CD4-positive, alpha-beta T cell (primary cell): Measurements from ENCODE around the gene CETN1. TPM values are rescaled to one million over a fixed set of nuclear protein-coding genes. Genes with fewer than 3 reads are reported as not detected.

ENCODE experiments used
- ATAC-seq: fragments of 200-7000 bp; cut with Tn5 transposase; one replicate; pipeline ENCODE4 v1.10.0; 2022; ENCODE audit warnings: mild to moderate bottlenecking; ENCODE audit not compliant: poor library complexity
- CTCF ChIA-PET: fragments of 350-600 bp; sonication (Branson Sonifier 250); formaldehyde crosslinking; loops from one replicate; lab custom pipeline; 2021; ENCODE audit warnings: antibody characterized with exemption, inconsistent platforms; lab: Charles Lee
- POLR2A ChIA-PET: fragments of 350-600 bp; sonication (Branson Sonifier 250); formaldehyde crosslinking; loops from one replicate; lab custom pipeline; 2021; ENCODE audit warnings: antibody characterized with exemption, inconsistent platforms; lab: Charles Lee
- DNase-seq, 14 experiments: peaks; one replicate each; pipeline ENCODE4 v3.0.0-alpha.2; 2013 to 2020; ENCODE audit warnings: mixed read lengths in 2 of 14
- H3K27ac ChIP-seq, 2 donors: one replicate each; pipeline versions ENCODE4 v1.5.1 to v1.7.0; 2013; ENCODE audit warnings: low read length in 2 of 2, low read depth in 1 of 2, mild to moderate bottlenecking in 1 of 2
- H3K27me3 ChIP-seq, 2 experiments: 1 replicate in 1 of 2; 2 replicates in 1 of 2; pipeline versions ENCODE4 v1.6.1 to v1.7.0; 2013; ENCODE audit warnings: low read length in 2 of 2, control low read depth in 1 of 2, mild to moderate bottlenecking in 1 of 2, moderate library complexity in 1 of 2; ENCODE audit not compliant: insufficient read depth in 2 of 2, control insufficient read depth in 1 of 2
- H3K36me3 ChIP-seq: one replicate; pipeline ENCODE4 v1.6.1; 2013; ENCODE audit warnings: low read length, control low read depth; ENCODE audit not compliant: insufficient read depth
- H3K4me1 ChIP-seq: one replicate; pipeline ENCODE4 v1.6.1; 2013; ENCODE audit warnings: low read length, control low read depth; ENCODE audit not compliant: insufficient read depth
- H3K4me3 ChIP-seq: one replicate; pipeline ENCODE4 v1.5.1; 2013; ENCODE audit warnings: mild to moderate bottlenecking, low read length, moderate library complexity
- H3K9me3 ChIP-seq, 2 experiments: 1 replicate in 1 of 2; 2 replicates in 1 of 2; pipeline versions ENCODE4 v1.6.1 to v1.7.0; 2013; ENCODE audit warnings: low read length in 2 of 2, mild to moderate bottlenecking in 2 of 2, control low read depth in 1 of 2, moderate library complexity in 1 of 2; ENCODE audit not compliant: control insufficient read depth in 1 of 2, insufficient read depth in 1 of 2
- H3K27ac Mint-ChIP-seq: one replicate; pipeline ENCODE4 v1.8.0; 2020; ENCODE audit warnings: mixed read lengths
- H3K27me3 Mint-ChIP-seq: one replicate; pipeline ENCODE4 v1.8.0; 2021; ENCODE audit warnings: mixed read lengths
- H3K36me3 Mint-ChIP-seq: one replicate; pipeline ENCODE4 v1.8.0; 2021; ENCODE audit warnings: low read depth, mixed read lengths
- H3K4me1 Mint-ChIP-seq: one replicate; pipeline ENCODE4 v1.8.0; 2021; ENCODE audit warnings: low read depth, mixed read lengths
- H3K4me3 Mint-ChIP-seq: one replicate; pipeline ENCODE4 v1.8.0; 2020; ENCODE audit warnings: mild to moderate bottlenecking, mixed read lengths
- H3K9me3 Mint-ChIP-seq: one replicate; pipeline ENCODE4 v1.8.0; 2020; ENCODE audit warnings: mixed read lengths
- intact Hi-C, 2 experiments: fragments of 100-400 bp; cut with DNase I in 1 of 2; cut with micrococcal nuclease in 1 of 2; formaldehyde crosslinking; loops; one replicate each; pipeline versions ENCODE4 v1.15.1 to v1.9.0; 2023 to 2025; cut with DNase I, micrococcal nuclease
- total RNA-seq, 174 experiments: library from RNA in 2 of 174; stranded (reverse) in 2 of 174; gene quantifications; one replicate each; pipeline ENCODE4 v1.2.3 and lab custom pipeline; 2021 to 2026
- TF ChIP-seq, protein P1 (sequence below): fragments of 200-600 bp; IDR thresholded peaks from one replicate; pipeline ENCODE4 v1.8.0; 2022; ENCODE audit warnings: antibody characterized with exemption, mild to moderate bottlenecking

CETN1 gene
- total RNA-seq, 2 experiments from 2014 or later: not detected

DNA sequence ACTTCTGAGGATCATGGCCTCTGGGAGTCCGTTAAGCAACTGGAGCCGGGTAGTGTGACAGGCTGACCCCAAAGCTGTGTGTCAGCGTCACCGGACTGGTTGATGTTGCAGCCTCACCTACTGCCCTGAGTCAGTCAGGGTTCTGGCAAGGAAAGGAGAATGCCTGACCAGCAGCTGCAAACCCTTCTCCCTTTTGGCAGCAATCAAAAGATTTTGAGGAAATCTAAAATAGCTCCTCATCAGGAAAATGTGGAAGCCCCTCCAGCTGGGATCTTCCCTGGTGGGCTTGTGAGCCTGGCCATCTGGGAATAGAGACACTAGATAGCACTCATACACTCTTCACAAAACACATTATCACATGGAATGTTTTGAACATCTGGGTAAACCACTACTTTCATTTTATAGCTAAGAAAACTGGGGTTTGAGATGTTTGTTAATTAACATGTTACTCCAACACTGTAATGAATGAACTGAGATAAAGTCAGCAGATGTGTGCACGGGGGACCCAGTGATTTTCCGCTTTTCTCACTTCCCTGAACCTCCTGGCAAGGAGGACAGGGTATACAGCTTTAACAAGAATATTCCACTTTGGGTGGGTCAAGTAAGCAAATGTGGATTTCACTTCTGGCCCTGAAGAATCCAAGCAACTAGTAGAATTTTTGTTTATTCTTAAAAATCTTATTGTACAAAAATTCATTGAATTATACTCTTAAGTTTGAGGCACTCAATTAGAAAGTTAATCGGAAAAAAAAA lies 41.3 kb downstream of the CETN1 start:
- Histone ChIP-seq H3K36me3 (no peaks in the 10 kb centered on the region), H3K27me3 (peaks cover 0 to 5% of the 10 kb centered on the region in 2 experiments), H3K4me1 (no peaks in the 10 kb centered on the region), H3K4me3 (no peak overlapping the region), H3K9me3 (no peaks in the 10 kb centered on the region), H3K27ac (no peak overlapping the region)
- Mint-ChIP-seq H3K27me3 (peaks cover 9% of the 10 kb centered on the region), H3K27ac (no peak overlapping the region), H3K9me3 (no peaks in the 10 kb centered on the region), H3K36me3 (no peaks in the 10 kb centered on the region), H3K4me1 (no peaks in the 10 kb centered on the region), H3K4me3 (no peak overlapping the region)
- intact Hi-C loops: loop anchor here (2.0 to 5.0 kb wide), 3 partner anchors 91 to 217 kb away; partner anchors contain the start of gene ENOSF1 (in 1 of the 2)
- TF ChIP-seq, protein P1, sequence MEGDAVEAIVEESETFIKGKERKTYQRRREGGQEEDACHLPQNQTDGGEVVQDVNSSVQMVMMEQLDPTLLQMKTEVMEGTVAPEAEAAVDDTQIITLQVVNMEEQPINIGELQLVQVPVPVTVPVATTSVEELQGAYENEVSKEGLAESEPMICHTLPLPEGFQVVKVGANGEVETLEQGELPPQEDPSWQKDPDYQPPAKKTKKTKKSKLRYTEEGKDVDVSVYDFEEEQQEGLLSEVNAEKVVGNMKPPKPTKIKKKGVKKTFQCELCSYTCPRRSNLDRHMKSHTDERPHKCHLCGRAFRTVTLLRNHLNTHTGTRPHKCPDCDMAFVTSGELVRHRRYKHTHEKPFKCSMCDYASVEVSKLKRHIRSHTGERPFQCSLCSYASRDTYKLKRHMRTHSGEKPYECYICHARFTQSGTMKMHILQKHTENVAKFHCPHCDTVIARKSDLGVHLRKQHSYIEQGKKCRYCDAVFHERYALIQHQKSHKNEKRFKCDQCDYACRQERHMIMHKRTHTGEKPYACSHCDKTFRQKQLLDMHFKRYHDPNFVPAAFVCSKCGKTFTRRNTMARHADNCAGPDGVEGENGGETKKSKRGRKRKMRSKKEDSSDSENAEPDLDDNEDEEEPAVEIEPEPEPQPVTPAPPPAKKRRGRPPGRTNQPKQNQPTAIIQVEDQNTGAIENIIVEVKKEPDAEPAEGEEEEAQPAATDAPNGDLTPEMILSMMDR: no peak
- ATAC-seq (no peak), DNase-seq (no peak)
- ChIA-PET POLR2A (no interaction called here), CTCF (interaction anchor here (1.4 kb wide), 1 partner anchor 209 kb away, joined by 3 read pairs; no protein-coding TSS in a partner anchor)

- Mint-ChIP-seq H3K27me3 (peaks cover 12% of the 10 kb centered on the region), H3K4me3 (no peak overlapping the region), H3K9me3 (no peaks in the 10 kb centered on the region), H3K4me1 (no peaks in the 10 kb centered on the region), H3K36me3 (no peaks in the 10 kb centered on the region), H3K27ac (no peak overlapping the region)
- Histone ChIP-seq H3K4me1 (no peaks in the 10 kb centered on the region), H3K27me3 (peaks cover 0 to 5% of the 10 kb centered on the region in 2 experiments), H3K36me3 (no peaks in the 10 kb centered on the region), H3K9me3 (no peaks in the 10 kb centered on the region), H3K4me3 (no peak overlapping the region), H3K27ac (no peak overlapping the region)
- CTCF ChIA-PET: no interaction called here
- POLR2A ChIA-PET: no interaction called here
- DNase-seq (no peak), ATAC-seq (no peak)
- TF ChIP-seq, protein P1: no peak
- intact Hi-C loops: loop anchor here (2.0 to 5.0 kb wide), 3 partner anchors 90 to 217 kb away; partner anchors contain the start of gene ENOSF1 (in 1 of the 2)
Measured at GRCh38 chr18:622289-622688, 42.1 kb downstream of the CETN1 start.

DNA sequence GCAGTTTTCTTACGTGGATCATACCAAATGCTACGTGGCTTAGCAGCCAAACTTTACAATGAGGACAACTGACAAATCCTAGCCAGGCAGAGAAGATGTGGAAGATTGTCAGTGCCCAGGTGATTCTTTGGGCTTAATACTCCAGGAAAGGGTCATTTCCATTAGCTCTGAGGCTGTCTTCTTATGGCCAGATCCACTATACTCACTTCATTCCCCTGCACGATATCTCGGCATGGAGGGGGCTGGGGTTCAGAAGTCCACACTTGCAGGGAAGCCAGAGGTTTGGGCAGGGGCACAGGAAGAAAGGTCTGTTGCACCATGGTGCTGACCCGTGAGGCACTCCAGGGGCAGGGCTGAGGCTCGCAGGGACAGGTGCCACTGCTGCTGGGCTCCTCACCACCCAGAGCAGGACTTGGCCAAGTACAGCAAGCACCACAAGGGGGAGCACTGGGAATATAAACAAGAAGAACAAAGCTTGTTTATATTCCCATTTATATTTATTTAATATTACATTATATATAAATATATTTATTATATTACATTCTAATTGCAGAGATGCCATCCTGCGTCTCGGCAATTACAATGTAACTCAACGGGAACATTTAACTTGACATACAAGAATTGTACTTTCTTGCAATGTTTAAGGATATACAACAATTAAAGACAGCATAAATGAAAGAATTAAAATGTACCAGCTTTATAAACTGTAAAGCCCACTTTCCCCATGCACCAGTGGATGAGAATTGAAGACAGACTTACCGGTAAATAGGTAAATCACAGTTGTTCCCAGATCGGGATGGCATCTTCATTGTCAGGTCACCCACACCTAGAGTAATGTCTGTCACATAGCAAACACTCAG lies 43.8 kb downstream of the CETN1 start:
- Mint-ChIP-seq H3K4me1 (no peaks in the 10 kb centered on the region), H3K4me3 (no peak overlapping the region), H3K27ac (no peak overlapping the region), H3K27me3 (peaks cover 14% of the 10 kb centered on the region), H3K9me3 (no peaks in the 10 kb centered on the region), H3K36me3 (no peaks in the 10 kb centered on the region)
- ChIA-PET CTCF (interaction anchor here (0.7 to 2.0 kb wide), 4 partner anchors 89 to 261 kb away, joined by 3 to 14 read pairs (median 8); partner anchors contain the start of gene ENOSF1), POLR2A (interaction anchor here (1.5 kb wide), 1 partner anchor 207 kb away, joined by 7 read pairs; no protein-coding TSS in a partner anchor)
- ATAC-seq: peak; percentile 73
- Histone ChIP-seq H3K9me3 (no peaks in the 10 kb centered on the region), H3K27me3 (peaks cover 0 to 5% of the 10 kb centered on the region in 2 experiments), H3K4me3 (no peak overlapping the region), H3K36me3 (no peaks in the 10 kb centered on the region), H3K27ac (no peak overlapping the region), H3K4me1 (no peaks in the 10 kb centered on the region)
- intact Hi-C loops: loop anchor here (2.0 to 5.0 kb wide), 4 partner anchors 88 to 215 kb away; partner anchors contain the start of gene ENOSF1 (in 1 of the 2)
- TF ChIP-seq, protein P1: peak; percentile 70
- peak; percentile 23 to 74 (median 44) for DNase-seq
